HepG2 (cell line): ENCODE data around the gene AFF1. TPM values are rescaled to one million over a fixed set of nuclear protein-coding genes. Genes with fewer than 3 reads are reported as not detected.

Source experiments
- AKAP8 ChIP-seq: sonication (generic); formaldehyde crosslinking; IDR thresholded peaks from 2 replicates; pipeline ENCODE4 v1.5.1; 2020; ENCODE audit warnings: mild to moderate bottlenecking, missing genetic modification reagents
- CENPT ChIP-seq: sonication (generic); formaldehyde crosslinking; IDR thresholded peaks from 2 replicates; pipeline ENCODE4 v1.8.0; 2022; ENCODE audit warnings: low read depth, mild to moderate bottlenecking, moderate library complexity, missing genetic modification reagents
- DPF2 ChIP-seq: sonication (generic); formaldehyde crosslinking; IDR thresholded peaks from 2 replicates; pipeline ENCODE4 v1.4.0; 2020; ENCODE audit warnings: mild to moderate bottlenecking, low read depth, missing genetic modification reagents, borderline replicate concordance
- FOSL1 ChIP-seq: sonication (generic); formaldehyde crosslinking; IDR thresholded peaks from 2 replicates; pipeline ENCODE4 v1.9.0; 2021; ENCODE audit warnings: missing genetic modification reagents, borderline replicate concordance
- FOXJ3 ChIP-seq: sonication (generic); formaldehyde crosslinking; IDR thresholded peaks from 2 replicates; pipeline ENCODE4 v1.4.0; 2020; ENCODE audit warnings: missing genetic modification reagents, mild to moderate bottlenecking, borderline replicate concordance
- HHEX ChIP-seq: IDR thresholded peaks from 2 replicates; pipeline ENCODE4 v1.6.1; 2016; ENCODE audit warnings: control low read depth
- KLF15 ChIP-seq: sonication (generic); formaldehyde crosslinking; IDR thresholded peaks from 2 replicates; pipeline ENCODE4 v1.8.1; 2023; ENCODE audit warnings: borderline replicate concordance, mild to moderate bottlenecking, inconsistent platforms, missing genetic modification reagents, mixed read lengths
- NR1H2 ChIP-seq: sonication (generic); formaldehyde crosslinking; IDR thresholded peaks from 2 replicates; pipeline ENCODE4 v1.8.1; 2022; ENCODE audit warnings: low read depth, missing genetic modification reagents, borderline replicate concordance
- SMAD9 ChIP-seq: sonication (generic); formaldehyde crosslinking; IDR thresholded peaks from 2 replicates; pipeline ENCODE4 v1.5.1; 2020; ENCODE audit warnings: mild to moderate bottlenecking, missing genetic modification reagents
- TMF1 ChIP-seq: sonication (generic); formaldehyde crosslinking; IDR thresholded peaks from 2 replicates; pipeline ENCODE4 v1.8.1; 2022; ENCODE audit warnings: low read depth, missing genetic modification reagents
- UBTF ChIP-seq: sonication (generic); formaldehyde crosslinking; IDR thresholded peaks from 2 replicates; pipeline ENCODE4 v1.4.0; 2020; ENCODE audit warnings: mild to moderate bottlenecking, missing genetic modification reagents
- ZBTB25 ChIP-seq: IDR thresholded peaks from 2 replicates; pipeline ENCODE4 v1.6.1; 2018; ENCODE audit warnings: missing genetic modification reagents
- ZC3H4 ChIP-seq: sonication (generic); formaldehyde crosslinking; IDR thresholded peaks from 2 replicates; pipeline ENCODE4 v1.4.0; 2020; ENCODE audit warnings: missing genetic modification reagents, borderline replicate concordance
- ZEB1 ChIP-seq: IDR thresholded peaks from 2 replicates; pipeline ENCODE4 v1.6.1; 2012; ENCODE audit warnings: mild to moderate bottlenecking, low read depth, inconsistent platforms; ENCODE audit not compliant: insufficient replicate concordance
- ZIK1 ChIP-seq: sonication (generic); formaldehyde crosslinking; IDR thresholded peaks from 2 replicates; pipeline ENCODE4 v1.5.0; 2020; ENCODE audit warnings: mild to moderate bottlenecking, low read depth, missing genetic modification reagents, borderline replicate concordance
- ZNF430 ChIP-seq: sonication (generic); formaldehyde crosslinking; IDR thresholded peaks from 2 replicates; pipeline ENCODE4 v1.9.0; 2021; ENCODE audit warnings: mild to moderate bottlenecking, missing genetic modification reagents
- ZNF546 ChIP-seq: sonication (generic); formaldehyde crosslinking; conservative IDR thresholded peaks from 2 replicates; pipeline ENCODE4 v1.8.1; 2023; ENCODE audit warnings: mild to moderate bottlenecking, missing genetic modification reagents
- ZNF580 ChIP-seq: IDR thresholded peaks from 2 replicates; pipeline ENCODE4 v1.6.1; 2016; ENCODE audit warnings: low read depth, borderline replicate concordance
- ZNF780A ChIP-seq: sonication (generic); formaldehyde crosslinking; IDR thresholded peaks from 2 replicates; pipeline ENCODE4 v1.8.0; 2022; ENCODE audit warnings: mild to moderate bottlenecking, missing genetic modification reagents, moderate library complexity
- ZNF839 ChIP-seq: sonication (generic); formaldehyde crosslinking; IDR thresholded peaks from 2 replicates; pipeline ENCODE4 v1.4.0; 2020; ENCODE audit warnings: missing genetic modification reagents, mild to moderate bottlenecking, borderline replicate concordance
- ZNF883 ChIP-seq: sonication (generic); formaldehyde crosslinking; IDR thresholded peaks from 2 replicates; pipeline ENCODE4 v1.5.1; 2020; ENCODE audit warnings: mild to moderate bottlenecking, missing genetic modification reagents; ENCODE audit errors: not compliant biosample characterization
- ZSCAN29 ChIP-seq: sonication (generic); formaldehyde crosslinking; conservative IDR thresholded peaks from 2 replicates; pipeline ENCODE4 v1.4.0; 2020; ENCODE audit warnings: mild to moderate bottlenecking, missing genetic modification reagents
- polyA plus RNA-seq, 8 experiments: library from polyadenylated mRNA; depleted of rRNA in 3 of 8; stranded (reverse) in 7 of 8; unstranded in 1 of 8; fragments of >200 nt; fragmentation: Illumina TruSeq in 4 of 8; extraction: Trizol in 4 of 8; gene quantifications; 2 replicates each; pipeline versions ENCODE4 v1.2.1 to v1.2.3, GENCODE V29; 2011 to 2016; ENCODE audit warnings: low read depth in 4 of 8, missing spikeins in 1 of 8, mixed read lengths in 1 of 8; ENCODE audit not compliant: insufficient read depth in 1 of 8
- total RNA-seq, 5 experiments: library from RNA; depleted of rRNA; stranded (reverse); fragments of >200 nt; fragmentation: Illumina TruSeq; extraction: Trizol; gene quantifications; 2 replicates each; pipeline ENCODE4 v1.2.3, GENCODE V29; 2016; ENCODE audit warnings: low read depth in 1 of 5
- TF ChIP-seq, protein P1 (sequence below): sonication (generic); formaldehyde crosslinking; IDR thresholded peaks from 2 replicates; pipeline ENCODE4 v1.4.0; 2020; ENCODE audit warnings: missing genetic modification reagents
- TF ChIP-seq, protein P2 (sequence below): sonication (generic); formaldehyde crosslinking; IDR thresholded peaks from 2 replicates; pipeline ENCODE4 v1.4.0; 2020; ENCODE audit warnings: missing genetic modification reagents, borderline replicate concordance

Gene AFF1
- total and polyA plus RNA-seq, 2 of the 13 experiments (the other 11 are each of a cell fraction or from before 2014, with no cell fraction given), result 15.5 to 15.9 TPM

DNA sequence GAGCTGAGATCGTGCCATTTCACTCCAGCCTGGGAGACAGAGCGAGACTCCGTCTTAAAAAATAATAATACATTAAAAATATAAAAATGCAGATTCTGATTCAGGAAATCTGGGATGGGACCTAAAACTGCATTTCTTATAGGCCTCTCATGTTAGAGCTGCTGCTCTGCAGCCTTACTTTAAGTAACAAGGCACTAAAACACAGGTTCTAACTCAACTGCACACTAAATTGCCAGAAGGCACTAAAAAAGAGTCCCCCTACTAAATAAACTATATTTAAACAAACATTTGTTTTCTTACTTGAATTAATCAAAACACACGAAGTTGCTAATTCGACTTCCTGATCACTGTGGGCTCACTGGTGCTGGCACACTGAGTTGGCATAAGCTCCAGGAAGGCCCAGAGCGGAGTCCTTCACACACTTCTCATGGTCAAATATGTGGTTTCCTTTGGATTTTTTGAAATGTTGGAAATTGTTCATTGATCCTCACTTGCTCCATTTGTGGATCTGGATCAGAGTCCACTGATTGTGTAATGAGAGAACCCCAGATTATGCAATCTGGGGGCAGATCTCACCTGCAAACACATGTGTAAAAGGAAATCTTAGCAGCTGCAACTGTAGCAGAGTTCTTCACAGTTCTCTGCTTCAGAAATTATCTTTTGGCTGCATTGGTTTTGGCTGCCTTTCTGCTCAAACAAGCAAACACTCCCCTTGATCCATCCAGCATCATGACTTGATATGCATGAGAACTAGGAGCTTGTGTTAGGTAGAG is 59.3 kb downstream of the AFF1 start (continued):
- no peak for TF ChIP-seq ZNF839 (CRISPR knock-in tag)
- TF ChIP-seq ZBTB25 (CRISPR knock-in tag), result peak; percentile 48
- peak; percentile 48; the same call in 1 of the 2 replicates for TF ChIP-seq ZNF430 (CRISPR knock-in tag)
- peak; percentile 83 for TF ChIP-seq ZEB1
- no peak for TF ChIP-seq ZC3H4
- TF ChIP-seq DPF2 (CRISPR knock-in tag), result peak; percentile 66; the same call in 1 of the 2 replicates
- TF ChIP-seq FOSL1, result no peak
- TF ChIP-seq, protein P1, sequence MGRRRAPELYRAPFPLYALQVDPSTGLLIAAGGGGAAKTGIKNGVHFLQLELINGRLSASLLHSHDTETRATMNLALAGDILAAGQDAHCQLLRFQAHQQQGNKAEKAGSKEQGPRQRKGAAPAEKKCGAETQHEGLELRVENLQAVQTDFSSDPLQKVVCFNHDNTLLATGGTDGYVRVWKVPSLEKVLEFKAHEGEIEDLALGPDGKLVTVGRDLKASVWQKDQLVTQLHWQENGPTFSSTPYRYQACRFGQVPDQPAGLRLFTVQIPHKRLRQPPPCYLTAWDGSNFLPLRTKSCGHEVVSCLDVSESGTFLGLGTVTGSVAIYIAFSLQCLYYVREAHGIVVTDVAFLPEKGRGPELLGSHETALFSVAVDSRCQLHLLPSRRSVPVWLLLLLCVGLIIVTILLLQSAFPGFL (CRISPR knock-in tag), result no peak
- no peak for TF ChIP-seq ZNF883
- peak; percentile 86 for TF ChIP-seq FOXJ3 (CRISPR knock-in tag)
- TF ChIP-seq CENPT, result no peak
- TF ChIP-seq ZNF780A (CRISPR knock-in tag), result no peak
- no peak for TF ChIP-seq SMAD9 (CRISPR knock-in tag)
- no peak for TF ChIP-seq ZNF546
- TF ChIP-seq ZSCAN29 (CRISPR knock-in tag), result no peak
- no peak; the same call in 1 of the 2 replicates for TF ChIP-seq NR1H2 (CRISPR knock-in tag)
- TF ChIP-seq AKAP8 (CRISPR knock-in tag), result no peak
- TF ChIP-seq KLF15 (CRISPR knock-in tag), result no peak
- no peak for TF ChIP-seq ZIK1 (CRISPR knock-in tag)
- TF ChIP-seq, protein P2, sequence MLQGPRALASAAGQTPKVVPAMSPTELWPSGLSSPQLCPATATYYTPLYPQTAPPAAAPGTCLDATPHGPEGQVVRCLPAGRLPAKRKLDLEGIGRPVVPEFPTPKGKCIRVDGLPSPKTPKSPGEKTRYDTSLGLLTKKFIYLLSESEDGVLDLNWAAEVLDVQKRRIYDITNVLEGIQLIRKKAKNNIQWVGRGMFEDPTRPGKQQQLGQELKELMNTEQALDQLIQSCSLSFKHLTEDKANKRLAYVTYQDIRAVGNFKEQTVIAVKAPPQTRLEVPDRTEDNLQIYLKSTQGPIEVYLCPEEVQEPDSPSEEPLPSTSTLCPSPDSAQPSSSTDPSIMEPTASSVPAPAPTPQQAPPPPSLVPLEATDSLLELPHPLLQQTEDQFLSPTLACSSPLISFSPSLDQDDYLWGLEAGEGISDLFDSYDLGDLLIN (CRISPR knock-in tag), result no peak
- TF ChIP-seq TMF1, result no peak
- no peak for TF ChIP-seq HHEX (CRISPR knock-in tag)
- TF ChIP-seq ZNF580 (CRISPR knock-in tag), result peak; percentile 22; the same call in 1 of the 2 replicates
- TF ChIP-seq UBTF, result 0 out of 2 replicates have a peak, but pooled peaks have one; percentile 31
